Kidney (tissue), 14 donors: ENCODE results near the gene ASPM. TPM values are rescaled to one million over a fixed set of nuclear protein-coding genes. Genes with fewer than 3 reads are reported as not detected.

Experiments
- DNase-seq, 5 donors: peaks; one replicate each; pipeline ENCODE4 v3.0.0-alpha.2; 2013 to 2020
- FAIRE-seq: peaks from 2 replicates; lab custom pipeline; 2012; peaks lifted over from hg19 to GRCh38; lab: Jason Lieb, UNC
- H3K27ac ChIP-seq, 2 donors: one replicate each; pipeline ENCODE4 v1.7.0; 2013; ENCODE audit warnings: low read depth in 2 of 2, low read length in 2 of 2, inconsistent platforms in 1 of 2
- H3K27me3 ChIP-seq: one replicate; pipeline ENCODE4 v1.7.1; 2013; ENCODE audit warnings: low read length, inconsistent platforms; ENCODE audit not compliant: control insufficient read depth, insufficient read depth
- H3K36me3 ChIP-seq, 3 donors: one replicate each; pipeline versions ENCODE4 v1.7.0 to v1.7.1; 2013; ENCODE audit warnings: low read length in 3 of 3, control low read depth in 1 of 3, inconsistent platforms in 1 of 3; ENCODE audit not compliant: insufficient read depth in 3 of 3, control insufficient read depth in 2 of 3
- H3K4me1 ChIP-seq, 3 donors: one replicate each; pipeline versions ENCODE4 v1.7.0 to v1.7.1; 2013; ENCODE audit warnings: low read length in 3 of 3, inconsistent platforms in 1 of 3, low read depth in 1 of 3; ENCODE audit not compliant: control insufficient read depth in 2 of 3, insufficient read depth in 2 of 3
- H3K4me3 ChIP-seq, 3 donors: one replicate each; pipeline versions ENCODE4 v1.7.0 to v1.8.1; 2013; ENCODE audit warnings: low read length in 3 of 3, control low read depth in 1 of 3, inconsistent platforms in 1 of 3
- H3K9ac ChIP-seq, 3 donors: one replicate each; pipeline versions ENCODE4 v1.7.0 to v1.7.1; 2013; ENCODE audit warnings: low read length in 3 of 3, control low read depth in 1 of 3, inconsistent platforms in 1 of 3
- H3K9me3 ChIP-seq, 3 donors: one replicate each; pipeline versions ENCODE4 v1.7.0 to v1.7.1; 2013; ENCODE audit warnings: low read length in 3 of 3, control low read depth in 1 of 3, inconsistent platforms in 1 of 3; ENCODE audit not compliant: control insufficient read depth in 2 of 3, insufficient read depth in 1 of 3
- CTCF ChIP-seq: IDR thresholded peaks from 3 replicates; pipeline ENCODE4 v1.5.1; 2012; ENCODE audit warnings: mild to moderate bottlenecking, moderate library complexity, borderline replicate concordance; ENCODE audit not compliant: insufficient read depth; ENCODE audit errors: extremely low read depth
- intact Hi-C: fragments of 100-400 bp; cut with DNase I; formaldehyde crosslinking; loops from one replicate; pipeline ENCODE4 v1.11.1; 2022
- polyA plus RNA-seq: library from polyadenylated mRNA; stranded (reverse); fragments of 350-450 nt; fragmentation: Illumina TruSeq; extraction: RNeasy Lipid Tissue Mini Kit (QIAGEN cat#74804); gene quantifications from one replicate; pipeline ENCODE4 v1.2.3, GENCODE V29; 2014; ENCODE audit warnings: low read depth, low replicate concordance; ENCODE audit not compliant: insufficient read depth
- total RNA-seq: library from RNA; stranded (reverse); fragmentation: NEBNext Ultra II Directional; extraction: Animal tissue kit (Norgen Biotek cat#: 25700); gene quantifications from one replicate; pipeline ENCODE4 v1.2.1, GENCODE V29; 2021
- donor health status: control.
- donor health status: control.
- donor health status: control.
- donor health status: control.
- donor health status: control.
- donor health status: DM: yes; HTN: yes; CAD: no.
- donor health status: Normal renal cell carcinoma (clear cell type).

Gene ASPM
- total and polyA plus RNA-seq, 2 donors from 2014 or later: 0.06 to 0.69 TPM

- Histone ChIP-seq H3K27me3 (no peaks in the 10 kb centered on the region), H3K36me3 (no peaks in the 10 kb centered on the region), H3K4me3 (no peak overlapping the region), H3K9ac (no peak overlapping the region), H3K4me1 (no peaks in the 10 kb centered on the region), H3K9me3 (no peaks in the 10 kb centered on the region), H3K27ac (no peak overlapping the region)
- intact Hi-C loops: no loop called here
- FAIRE-seq (no peak), DNase-seq (no peak)
- TF ChIP-seq CTCF: no peak
Measured at GRCh38 chr1:197151185-197151584, 4.7 kb upstream of the ASPM start.

GRCh38 chr1:197150336-197151005 lies 4.0 kb upstream of the ASPM start:
- Histone ChIP-seq H3K4me3 (no peak overlapping the region), H3K27ac (no peak overlapping the region), H3K27me3 (no peaks in the 10 kb centered on the region), H3K36me3 (no peaks in the 10 kb centered on the region), H3K4me1 (peaks cover 0 to 2% (median 0%) of the 10 kb centered on the region in 3 donors), H3K9ac (no peak overlapping the region), H3K9me3 (no peaks in the 10 kb centered on the region)
- FAIRE-seq (no peak), DNase-seq (no peak)
- no peak for TF ChIP-seq CTCF
- intact Hi-C loops: no loop called here

GRCh38 chr1:197149340-197149739 lies 2.9 kb upstream of the ASPM start:
- Histone ChIP-seq H3K36me3 (no peaks in the 10 kb centered on the region), H3K27ac (no peak overlapping the region), H3K9ac (no peak overlapping the region), H3K4me3 (no peak overlapping the region), H3K27me3 (no peaks in the 10 kb centered on the region), H3K9me3 (no peaks in the 10 kb centered on the region), H3K4me1 (peaks cover 0 to 2% (median 0%) of the 10 kb centered on the region in 3 donors)
- intact Hi-C loops: no loop called here
- FAIRE-seq (no peak), DNase-seq (no peak)
- TF ChIP-seq CTCF: no peak
